ENCODE data around the gene WNK3. TPM values are rescaled to one million over a fixed set of nuclear protein-coding genes. Genes with fewer than 3 reads are reported as not detected.

WNK3 gene
- total RNA-seq, 1 donor from 2014 or later: 3.3 TPM

- Histone ChIP-seq H3K4me1 (peaks cover 0 to 3% of the 10 kb centered on the region in 2 donors), H3K27me3 (no peaks in the 10 kb centered on the region), H3K27ac (peak overlapping the region in 1 of 2 donors; percentile 91), H3K36me3 (no peaks in the 10 kb centered on the region), H3K9me3 (no peaks in the 10 kb centered on the region), H3K4me3 (peak overlapping the region; percentile 2 to 69)
- intact Hi-C loops (cut with DNase I): loop anchor here (5.0 to 10.0 kb wide), 4 partner anchors 176 to 823 kb away; partner anchors contain the start of genes APEX2, HUWE1 and WNK3
- TF ChIP-seq CTCF (IDR thresholded peaks at IDR 0.05): no peak
- no peak for DNase-seq (ENCODE audit: low spot score in 2 of 2)
These were observed 176.5 kb downstream of the WNK3 start for GRCh38 chrX:54181202-54181953.

GRCh38 chrX:54180403-54180802 is 177.4 kb downstream of the WNK3 start:
- no peak overlapping the region for H3K27ac ChIP-seq
- no peak overlapping the region for H3K4me3 ChIP-seq
- no peaks in the 10 kb centered on the region for H3K36me3 ChIP-seq
- H3K9me3 ChIP-seq: no peaks in the 10 kb centered on the region
- no peaks in the 10 kb centered on the region for H3K27me3 ChIP-seq
- peaks cover 0 to 3% of the 10 kb centered on the region in 2 donors for H3K4me1 ChIP-seq
- DNase-seq (ENCODE audit: low spot score in 2 of 2): no peak
- intact Hi-C loops (cut with DNase I): loop anchor here (5.0 to 10.0 kb wide), 4 partner anchors 177 to 824 kb away; partner anchors contain the start of genes APEX2, HUWE1 and WNK3
- no peak for TF ChIP-seq CTCF (IDR thresholded peaks at IDR 0.05)

DNA sequence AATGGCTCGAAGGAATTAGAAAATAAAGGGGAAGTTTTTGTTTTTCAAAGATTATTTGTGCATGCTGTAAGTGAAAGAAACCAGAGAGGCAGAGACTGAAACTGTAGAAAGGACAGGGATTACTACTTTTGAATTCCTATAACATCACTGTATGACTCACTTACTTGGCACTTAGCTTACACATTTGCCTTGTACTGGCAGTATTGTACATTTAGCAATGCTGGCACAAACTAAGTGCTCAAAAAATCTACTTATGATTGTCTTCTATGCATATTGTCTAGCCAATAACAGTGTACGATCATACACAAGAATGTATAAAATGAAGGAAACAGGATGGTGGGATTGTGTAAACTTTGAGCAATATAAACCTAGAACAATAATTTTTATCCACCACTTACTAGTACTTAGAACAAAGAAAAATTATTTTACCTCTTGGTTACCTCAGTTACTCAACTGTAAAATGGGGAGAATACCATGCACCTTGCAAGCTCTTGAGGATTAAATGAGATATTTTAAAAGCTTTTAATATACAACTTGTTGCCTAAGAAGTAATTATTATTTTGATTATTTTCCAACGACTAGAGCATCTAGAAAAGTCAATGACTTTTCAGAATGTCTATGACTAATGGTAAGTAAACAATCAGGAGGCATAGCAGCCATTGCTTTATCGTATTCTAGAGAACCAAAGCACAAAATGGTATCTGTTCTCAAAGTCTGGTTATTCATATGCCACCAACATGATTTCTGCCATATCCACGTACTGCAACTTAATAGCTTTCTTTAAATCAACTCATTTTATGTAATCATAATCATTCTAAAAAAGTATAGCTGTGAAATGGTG is 179.5 kb downstream of the WNK3 start:
- intact Hi-C loops (cut with DNase I): no loop called here
- DNase-seq (ENCODE audit: low spot score in 2 of 2): no peak
- no peaks in the 10 kb centered on the region for H3K36me3 ChIP-seq
- peaks cover 0 to 3% of the 10 kb centered on the region in 2 donors for H3K4me1 ChIP-seq
- no peak overlapping the region for H3K27ac ChIP-seq
- H3K27me3 ChIP-seq: no peaks in the 10 kb centered on the region
- no peaks in the 10 kb centered on the region for H3K9me3 ChIP-seq
- TF ChIP-seq CTCF (IDR thresholded peaks at IDR 0.05): no peak
- H3K4me3 ChIP-seq: no peak overlapping the region

GRCh38 chrX:54177306-54177705 is 180.5 kb downstream of the WNK3 start:
- intact Hi-C loops (cut with DNase I): no loop called here
- no peak overlapping the region for H3K4me3 ChIP-seq

DNA sequence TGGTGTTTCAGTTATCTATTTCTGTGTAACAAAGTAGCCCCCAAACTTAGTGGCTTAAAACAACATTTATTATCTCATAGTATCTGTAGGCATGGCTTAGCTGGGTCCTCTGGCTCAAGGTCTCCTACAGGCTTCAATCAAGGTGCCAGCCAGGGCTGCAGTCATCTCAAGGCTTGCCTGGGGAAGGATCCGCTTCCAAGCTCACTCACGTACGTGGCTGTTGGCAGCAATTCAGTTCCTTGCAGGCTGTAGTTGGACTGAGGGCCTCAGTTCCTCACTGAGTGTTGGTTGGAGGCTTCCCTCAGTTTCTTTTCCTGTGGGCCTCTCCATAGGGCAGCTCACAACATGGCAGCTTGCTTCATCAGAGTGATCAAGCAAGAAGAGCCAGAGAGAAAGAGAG is 184.1 kb downstream of the WNK3 start:
- TF ChIP-seq CTCF (IDR thresholded peaks at IDR 0.05): no peak
- no peaks in the 10 kb centered on the region for H3K27me3 ChIP-seq
- intact Hi-C loops (cut with DNase I): no loop called here

More at GRCh38 chrX:54177306-54177705, 180.5 kb downstream of the WNK3 start:
- Histone ChIP-seq H3K36me3 (no peaks in the 10 kb centered on the region), H3K27me3 (no peaks in the 10 kb centered on the region), H3K27ac (no peak overlapping the region), H3K4me1 (peaks cover 0 to 3% of the 10 kb centered on the region in 2 donors), H3K9me3 (no peaks in the 10 kb centered on the region)
- no peak for TF ChIP-seq CTCF (IDR thresholded peaks at IDR 0.05)
- no peak for DNase-seq (ENCODE audit: low spot score in 2 of 2)

More for the DNA sequence above, 184.1 kb downstream of the WNK3 start:
- H3K4me1 ChIP-seq: no peaks in the 10 kb centered on the region
- H3K27ac ChIP-seq: no peak overlapping the region
- no peak overlapping the region for H3K4me3 ChIP-seq
- no peaks in the 10 kb centered on the region for H3K36me3 ChIP-seq
- DNase-seq (ENCODE audit: low spot score in 2 of 2): no peak
- H3K9me3 ChIP-seq: no peaks in the 10 kb centered on the region
